AG04450 (cell line): ENCODE data around the gene CDH13. TPM values are rescaled to one million over a fixed set of nuclear protein-coding genes. Genes with fewer than 3 reads are reported as not detected.

ENCODE experiments used
- CTCF ChIA-PET: fragments of 300-600, 350-600 bp; formaldehyde crosslinking; extraction: SDS; loops from one replicate; lab custom pipeline; 2022; ENCODE audit warnings: antibody characterized with exemption, inconsistent platforms; lab: Charles Lee
- POLR2A ChIA-PET: fragments of 350-600 bp; formaldehyde crosslinking; extraction: SDS; loops from one replicate; lab custom pipeline; 2021; ENCODE audit warnings: antibody characterized with exemption, inconsistent platforms; lab: Yijun Ruan, JAX
- DNase-seq: peaks from one replicate; pipeline ENCODE4 v3.0.0-alpha.2; 2011; ENCODE audit warnings: low read depth, low spot score
- H3K27ac ChIP-seq: one replicate; pipeline ENCODE4 v1.5.1; 2012; ENCODE audit warnings: low read depth, low read length, control low read depth
- H3K27me3 ChIP-seq: one replicate; pipeline ENCODE4 v1.6.0; 2012; ENCODE audit warnings: low read length; ENCODE audit not compliant: control insufficient read depth, insufficient read depth
- H3K4me3 ChIP-seq: 2 replicates; pipeline ENCODE4 v1.5.1; 2011; ENCODE audit warnings: mild to moderate bottlenecking, low read depth, low read length, control low read depth
- H3K9me3 ChIP-seq: 2 replicates; pipeline ENCODE4 v1.5.1; 2012; ENCODE audit warnings: low read length; ENCODE audit not compliant: control insufficient read depth, insufficient read depth
- CTCF ChIP-seq: IDR thresholded peaks from 2 replicates; pipeline ENCODE4 v1.5.1; 2011; ENCODE audit warnings: low read depth, low read length, control low read depth, inconsistent platforms
- polyA plus RNA-seq: library from polyadenylated mRNA; depleted of rRNA; stranded (reverse); fragments of >200 nt; gene quantifications from 2 replicates; pipeline ENCODE4 v1.2.3, GENCODE V29; 2011

Gene CDH13
- polyA plus RNA-seq, 1 experiment, result 55.0 TPM

DNA sequence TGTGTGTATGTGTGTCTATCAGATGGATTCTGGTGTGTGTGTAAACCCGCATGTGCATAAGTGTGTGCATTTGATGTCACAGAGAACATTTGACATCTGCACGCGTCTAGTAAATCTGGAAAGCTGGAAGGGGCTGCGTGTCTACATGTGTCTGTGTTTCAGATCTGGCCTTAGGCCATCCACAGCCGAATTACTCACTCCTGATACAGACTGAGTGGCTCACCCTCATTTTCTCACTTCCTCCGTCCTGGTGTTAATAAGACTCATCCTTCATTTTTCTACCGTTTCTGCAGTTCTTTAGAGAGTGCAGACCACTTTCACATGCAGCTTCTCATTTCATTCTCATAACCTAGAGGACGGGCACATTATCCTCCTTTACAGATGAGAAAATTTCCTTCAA lies 491.6 kb downstream of the CDH13 start:
- ChIA-PET POLR2A (no interaction called here), CTCF (interaction anchor here (0.5 kb wide), 1 partner anchor 96 kb away, joined by 3 read pairs; no protein-coding TSS in a partner anchor)
- Histone ChIP-seq H3K27me3 (no peaks in the 10 kb centered on the region), H3K4me3 (no peak overlapping the region), H3K9me3 (no peaks in the 10 kb centered on the region), H3K27ac (no peak overlapping the region)
- no peak for TF ChIP-seq CTCF
- DNase-seq, result no peak

DNA sequence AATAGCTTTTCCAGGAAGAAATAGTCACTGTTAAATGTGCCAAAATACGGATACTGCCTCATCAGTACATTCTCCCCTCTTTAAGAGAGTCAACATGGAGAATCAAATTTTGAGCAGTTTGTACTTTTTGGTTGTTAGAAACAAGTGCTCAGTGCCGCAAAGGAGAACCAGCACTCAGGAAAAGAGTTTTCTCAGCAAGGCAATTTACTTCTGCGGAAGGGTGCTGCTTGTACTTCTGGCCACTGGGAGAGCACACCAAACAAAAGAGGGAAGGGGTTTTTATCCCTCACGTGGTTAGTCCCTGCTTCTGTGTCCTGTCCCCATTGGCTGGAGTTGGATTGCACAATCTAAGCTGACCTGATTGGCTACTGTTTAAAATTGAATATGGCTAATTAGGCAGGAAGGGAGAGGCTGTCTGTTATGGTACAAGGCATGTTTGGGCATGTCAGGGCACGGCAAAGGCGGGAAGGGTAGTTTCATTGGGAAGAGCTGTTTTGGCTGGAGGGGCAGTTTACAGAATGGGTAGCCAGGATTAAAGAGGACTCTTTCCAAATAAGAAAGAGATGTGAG lies 499.3 kb downstream of the CDH13 start:
- no peak for TF ChIP-seq CTCF
- ChIA-PET POLR2A (no interaction called here), CTCF (interaction anchor here (1.5 kb wide), 1 partner anchor 12 kb away, joined by 6 read pairs; no protein-coding TSS in a partner anchor)
- Histone ChIP-seq H3K4me3 (no peak overlapping the region), H3K27ac (no peak overlapping the region), H3K9me3 (peaks cover 6% of the 10 kb centered on the region; the same call in 1 of the 2 replicates), H3K27me3 (no peaks in the 10 kb centered on the region)
- no peak for DNase-seq

DNA sequence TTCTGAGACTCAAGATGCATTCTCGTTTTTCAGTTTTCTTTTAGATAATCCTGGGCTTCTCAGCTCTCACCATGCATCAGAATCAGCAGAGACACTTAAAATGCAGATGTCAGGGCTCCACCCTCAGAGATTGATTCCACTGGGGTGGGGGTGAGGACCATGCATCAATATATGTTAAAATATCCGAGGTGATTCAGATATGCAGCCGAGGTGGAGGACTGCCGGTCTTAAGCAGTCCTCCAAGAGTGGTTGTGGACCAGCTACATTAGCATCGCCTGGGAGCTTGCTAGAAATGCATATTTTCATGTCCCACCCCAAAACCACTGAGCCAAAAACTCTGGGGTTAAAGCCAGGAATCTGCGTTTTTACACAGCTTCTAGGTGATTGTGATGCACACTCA lies 501.3 kb downstream of the CDH13 start:
- CTCF ChIA-PET, result no interaction called here
- no peak for DNase-seq

GRCh38 chr16:83130039-83130438 lies 503.3 kb downstream of the CDH13 start:
- TF ChIP-seq CTCF, result no peak
- ChIA-PET POLR2A (no interaction called here), CTCF (no interaction called here)
- Histone ChIP-seq H3K4me3 (no peak overlapping the region), H3K27me3 (no peaks in the 10 kb centered on the region), H3K27ac (no peak overlapping the region), H3K9me3 (peaks cover 6% of the 10 kb centered on the region; the same call in 1 of the 2 replicates)
- no peak for DNase-seq

More for the DNA sequence above, 501.3 kb downstream of the CDH13 start:
- H3K27me3 ChIP-seq, result no peaks in the 10 kb centered on the region
- H3K4me3 ChIP-seq, result no peak overlapping the region
- no peak overlapping the region for H3K27ac ChIP-seq
- TF ChIP-seq CTCF, result no peak
- POLR2A ChIA-PET, result no interaction called here
- peaks cover 6% of the 10 kb centered on the region; the same call in 1 of the 2 replicates for H3K9me3 ChIP-seq

GRCh38 chr16:83134638-83135037 lies 507.9 kb downstream of the CDH13 start:
- ChIA-PET POLR2A (no interaction called here), CTCF (interaction anchor here (0.7 kb wide), 1 partner anchor 48 kb away, joined by 6 read pairs; no protein-coding TSS in a partner anchor)
- H3K4me3 ChIP-seq, result no peak overlapping the region
- H3K9me3 ChIP-seq, result no peaks in the 10 kb centered on the region
- no peak overlapping the region for H3K27ac ChIP-seq
- no peak for DNase-seq
- no peak for TF ChIP-seq CTCF
- H3K27me3 ChIP-seq, result no peaks in the 10 kb centered on the region
